Measurements from ENCODE around the gene SAMD10.

Gene SAMD10

DNA sequence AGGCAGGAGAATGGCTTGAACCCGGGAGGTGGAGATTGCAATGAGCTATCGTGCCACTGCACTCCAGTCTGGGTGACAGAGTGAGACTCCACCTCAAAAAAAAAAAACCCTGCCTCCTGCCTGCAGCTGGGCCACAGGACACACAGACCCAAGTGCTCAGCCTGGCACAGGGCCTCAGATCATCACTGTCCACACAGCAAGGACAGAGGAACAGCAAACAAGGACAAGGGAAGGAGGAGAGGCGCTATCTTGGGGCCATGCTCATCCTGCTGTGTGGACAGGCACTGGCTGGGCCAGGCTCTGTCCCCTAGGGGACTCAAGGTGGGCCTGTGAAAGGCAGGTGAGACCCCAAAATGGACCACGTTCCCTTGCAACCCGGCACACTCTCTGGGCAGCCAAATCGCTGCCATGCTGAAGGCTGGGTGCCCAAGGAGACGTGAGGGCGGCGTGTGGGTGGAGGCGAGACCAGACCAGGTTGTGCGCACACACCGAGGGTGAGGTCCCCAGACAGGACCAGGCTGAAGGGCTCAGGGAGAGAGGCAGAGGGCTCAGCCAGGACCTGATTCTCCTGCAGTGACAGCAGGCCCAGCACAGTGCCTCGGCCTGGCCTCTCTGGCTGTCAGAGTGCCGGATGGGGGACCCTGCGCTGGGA is 32.3 kb downstream of the SAMD10 start:
- Histone ChIP-seq H3K36me3 (ENCODE audit: insufficient read depth, low read depth, low read length) (peaks cover 31% of the 10 kb centered on the region), H3K27ac (ENCODE audit: low read length) (no peak overlapping the region), H3K4me3 (ENCODE audit: low read length) (no peak overlapping the region), H3K9me3 (ENCODE audit: insufficient read depth, low read depth, low read length) (no peaks in the 10 kb centered on the region), H3K27me3 (ENCODE audit: insufficient read depth, low read length) (no peaks in the 10 kb centered on the region), H3K4me1 (ENCODE audit: insufficient read depth, low read length) (peaks cover 8% of the 10 kb centered on the region), H3K9ac (ENCODE audit: low read depth, low read length) (no peak overlapping the region)

DNA sequence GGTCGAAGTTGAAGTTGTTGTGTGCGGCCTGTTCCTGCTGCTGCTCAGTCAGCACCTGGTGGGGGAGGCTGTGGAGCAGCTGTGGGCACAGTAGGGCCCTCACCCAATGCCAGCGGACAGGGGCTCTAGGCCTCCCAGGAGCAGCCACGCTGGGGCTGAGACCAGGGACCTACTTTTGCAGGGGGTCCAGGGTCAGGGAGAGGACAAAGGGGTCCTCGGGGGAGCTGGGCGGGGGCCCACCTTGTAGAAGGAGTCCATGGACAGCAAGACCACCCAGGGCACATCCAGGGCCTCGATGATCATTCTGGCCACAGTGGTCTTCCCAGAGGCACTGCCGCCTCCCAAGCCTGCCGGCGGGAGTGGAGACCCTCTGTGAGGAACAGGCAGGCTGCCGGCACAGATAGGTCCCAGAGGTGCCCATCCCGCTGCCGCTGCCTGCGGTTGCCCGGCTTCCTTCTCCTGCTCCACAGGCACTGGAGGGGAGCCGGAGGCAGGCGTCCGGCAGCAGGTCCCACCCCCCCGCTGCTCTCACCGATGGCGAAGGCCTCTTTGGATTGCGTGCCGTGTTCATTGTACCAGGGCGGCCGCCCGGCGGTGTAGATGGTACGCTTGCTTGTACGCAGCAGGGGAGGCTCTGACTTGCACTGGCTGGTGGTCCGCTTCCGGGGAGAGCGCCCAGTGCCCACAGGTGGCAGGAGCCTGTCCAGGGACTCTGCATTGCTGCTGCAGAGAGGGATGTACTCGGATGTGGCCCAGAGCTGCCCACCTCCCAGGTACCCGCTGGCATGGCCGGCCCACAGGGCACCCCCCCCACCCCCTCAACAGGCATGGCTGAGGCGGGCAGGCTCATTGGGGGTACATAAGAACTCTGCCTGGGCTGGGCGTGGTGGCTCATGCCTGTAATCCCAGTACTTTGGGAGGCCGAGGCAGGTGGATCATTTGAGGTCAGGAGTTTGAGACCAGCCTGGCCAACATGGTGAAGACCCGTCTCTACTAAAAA is 33.2 kb downstream of the SAMD10 start:
- H3K27me3 ChIP-seq (ENCODE audit: insufficient read depth, low read length) = no peaks in the 10 kb centered on the region
- H3K9ac ChIP-seq (ENCODE audit: low read depth, low read length) = no peak overlapping the region
- peaks cover 8% of the 10 kb centered on the region for H3K4me1 ChIP-seq (ENCODE audit: insufficient read depth, low read length)
- H3K36me3 ChIP-seq (ENCODE audit: insufficient read depth, low read depth, low read length) = peaks cover 31% of the 10 kb centered on the region
- H3K4me3 ChIP-seq (ENCODE audit: low read length) = no peak overlapping the region
- no peaks in the 10 kb centered on the region for H3K9me3 ChIP-seq (ENCODE audit: insufficient read depth, low read depth, low read length)
- H3K27ac ChIP-seq (ENCODE audit: low read length) = no peak overlapping the region

DNA sequence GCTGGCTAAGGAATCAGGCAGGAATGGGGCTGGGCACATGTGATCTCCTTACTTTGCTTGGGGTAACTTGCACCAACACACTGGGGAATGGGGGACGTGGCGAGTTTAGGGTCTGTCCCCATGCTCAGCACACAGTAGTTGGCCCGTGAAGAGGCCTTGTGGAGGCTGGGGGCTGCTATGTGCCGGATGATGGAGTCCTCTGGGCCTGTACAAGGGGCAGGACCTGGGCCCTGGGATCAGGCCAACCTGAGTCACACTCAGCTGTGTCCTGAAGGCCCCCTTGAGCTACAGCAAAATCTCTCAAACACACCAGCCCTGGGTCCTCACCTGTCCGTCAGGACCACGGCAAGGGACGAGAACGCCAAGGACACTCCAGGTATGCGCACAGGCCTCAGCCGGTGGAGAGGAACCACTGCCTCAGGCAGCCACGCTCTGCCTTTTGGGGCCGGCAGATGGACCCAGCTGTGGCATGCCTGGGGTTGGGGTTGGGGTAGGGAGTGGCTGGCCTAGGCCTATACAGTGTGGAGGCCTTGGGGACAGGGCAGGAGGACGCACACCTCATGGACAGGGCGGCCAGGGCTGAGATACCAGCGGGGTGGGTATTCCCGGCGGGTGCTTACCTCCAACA is 34.3 kb downstream of the SAMD10 start:
- peaks cover 8% of the 10 kb centered on the region for H3K4me1 ChIP-seq (ENCODE audit: insufficient read depth, low read length)
- no peak overlapping the region for H3K4me3 ChIP-seq (ENCODE audit: low read length)
- no peaks in the 10 kb centered on the region for H3K9me3 ChIP-seq (ENCODE audit: insufficient read depth, low read depth, low read length)
- H3K27me3 ChIP-seq (ENCODE audit: insufficient read depth, low read length) = no peaks in the 10 kb centered on the region
- peaks cover 31% of the 10 kb centered on the region for H3K36me3 ChIP-seq (ENCODE audit: insufficient read depth, low read depth, low read length)
- H3K27ac ChIP-seq (ENCODE audit: low read length) = no peak overlapping the region
- no peak overlapping the region for H3K9ac ChIP-seq (ENCODE audit: low read depth, low read length)

DNA sequence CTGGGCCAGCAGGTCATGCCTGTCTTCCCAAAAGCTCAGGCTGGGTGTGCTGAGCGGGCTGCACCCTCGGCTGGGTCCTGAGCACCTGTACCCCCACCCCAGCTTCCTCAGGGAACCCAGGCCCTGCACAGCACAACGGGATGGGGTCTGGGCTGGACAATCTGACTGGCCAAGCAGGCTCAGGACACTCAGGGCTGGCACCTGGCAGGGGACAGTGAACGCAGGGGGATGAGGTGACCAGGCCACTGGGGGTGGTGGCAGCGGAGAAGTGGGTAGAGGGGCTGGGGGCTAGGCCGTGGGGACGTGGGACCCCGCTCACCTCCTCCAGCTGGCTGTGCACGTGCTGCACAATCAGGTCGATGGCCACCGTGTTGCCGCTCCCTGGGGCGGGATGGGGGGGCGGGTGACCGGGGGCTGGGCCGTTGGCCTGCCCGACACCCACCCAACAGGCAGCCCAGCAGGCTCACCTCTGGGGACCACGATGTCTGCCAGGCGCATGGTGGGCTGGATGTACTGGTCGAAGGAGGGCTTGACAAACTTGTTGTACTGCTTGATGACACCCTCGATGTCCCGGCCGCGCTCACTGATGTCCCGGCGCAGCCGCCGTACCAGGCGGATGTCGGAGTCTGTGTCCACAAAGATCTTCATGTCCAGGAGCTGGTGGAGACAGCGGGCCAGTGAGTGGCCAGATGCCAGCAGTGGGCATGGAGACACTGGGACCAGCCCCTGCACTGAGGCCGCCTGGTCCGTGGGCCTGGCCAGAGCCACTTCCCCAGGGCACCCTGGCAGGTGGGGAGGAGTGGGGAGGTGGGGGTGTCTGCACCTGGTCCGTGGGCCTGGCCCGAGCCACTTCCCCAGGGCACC is 35.1 kb downstream of the SAMD10 start:
- Histone ChIP-seq H3K36me3 (ENCODE audit: insufficient read depth, low read depth, low read length) (peaks cover 31% of the 10 kb centered on the region), H3K4me1 (ENCODE audit: insufficient read depth, low read length) (peaks cover 3% of the 10 kb centered on the region; the same call in 1 of the 2 replicates), H3K9ac (ENCODE audit: low read depth, low read length) (no peak overlapping the region)

DNA sequence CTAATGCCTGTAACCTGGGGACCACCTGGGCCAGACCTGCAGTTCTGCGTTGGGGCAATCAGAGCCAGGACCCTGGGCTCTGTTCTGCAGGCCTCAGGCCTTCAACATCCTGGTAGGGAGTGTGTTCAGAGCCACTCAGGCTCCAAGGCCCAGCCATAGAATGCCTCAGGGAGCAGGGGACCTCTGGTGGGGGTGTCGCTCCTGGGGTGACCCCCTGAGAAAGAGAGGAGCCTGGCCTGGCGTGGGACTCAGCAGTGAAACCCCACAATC is 35.7 kb downstream of the SAMD10 start:
- H3K36me3 ChIP-seq (ENCODE audit: insufficient read depth, low read depth, low read length) = peaks cover 31% of the 10 kb centered on the region
- no peak overlapping the region for H3K4me3 ChIP-seq (ENCODE audit: low read length)
- H3K27me3 ChIP-seq (ENCODE audit: insufficient read depth, low read length) = no peaks in the 10 kb centered on the region
- peaks cover 3% of the 10 kb centered on the region; the same call in 1 of the 2 replicates for H3K4me1 ChIP-seq (ENCODE audit: insufficient read depth, low read length)
- H3K9ac ChIP-seq (ENCODE audit: low read depth, low read length) = no peak overlapping the region
- no peaks in the 10 kb centered on the region for H3K9me3 ChIP-seq (ENCODE audit: insufficient read depth, low read depth, low read length)
- H3K27ac ChIP-seq (ENCODE audit: low read length) = no peak overlapping the region

More for the DNA sequence above, 35.1 kb downstream of the SAMD10 start:
- H3K27me3 ChIP-seq (ENCODE audit: insufficient read depth, low read length) = no peaks in the 10 kb centered on the region
- no peak overlapping the region for H3K4me3 ChIP-seq (ENCODE audit: low read length)
- H3K27ac ChIP-seq (ENCODE audit: low read length) = no peak overlapping the region
- no peaks in the 10 kb centered on the region for H3K9me3 ChIP-seq (ENCODE audit: insufficient read depth, low read depth, low read length)

DNA sequence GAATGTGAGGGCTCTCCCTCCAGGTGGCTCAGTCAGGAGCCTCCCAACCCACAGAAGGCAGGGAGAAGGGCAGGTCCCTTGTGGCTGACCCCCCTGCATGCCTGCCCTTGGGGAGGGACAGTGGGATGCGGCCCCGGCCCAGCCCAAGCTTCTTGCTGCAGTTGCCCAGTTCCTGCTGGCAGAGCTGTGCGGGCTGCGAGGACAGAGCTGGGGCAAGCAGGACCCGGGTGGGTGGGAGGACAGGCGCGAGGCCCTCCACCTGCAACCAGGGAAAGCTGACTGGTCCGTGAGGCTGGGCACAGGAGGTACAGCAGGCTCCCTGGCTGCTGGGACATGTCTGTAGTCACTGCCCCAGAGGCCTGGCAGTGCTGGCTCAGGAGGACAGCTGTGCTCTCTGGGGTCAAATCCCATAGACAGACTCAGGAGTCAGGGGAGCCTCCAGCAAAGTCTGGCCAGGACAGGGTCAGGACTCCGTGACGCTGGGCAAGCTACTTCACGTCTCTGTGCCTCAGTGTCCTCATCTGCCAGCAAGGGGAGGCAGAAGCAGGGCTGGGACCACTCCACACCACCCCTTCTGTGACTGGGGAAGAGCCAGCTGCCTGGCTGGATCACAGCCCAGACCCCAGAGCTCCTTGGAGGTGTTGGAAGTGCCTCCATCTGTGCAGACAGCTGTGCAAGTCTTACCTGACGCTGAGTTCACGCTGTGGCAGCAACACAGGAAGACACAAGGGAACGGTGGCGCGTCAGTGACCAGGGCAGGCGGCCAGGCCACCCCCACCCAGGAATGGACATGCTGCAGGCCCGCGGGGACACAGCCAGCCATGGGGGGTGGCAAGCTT is 36.3 kb downstream of the SAMD10 start:
- Histone ChIP-seq H3K4me3 (ENCODE audit: low read length) (no peak overlapping the region), H3K9me3 (ENCODE audit: insufficient read depth, low read depth, low read length) (no peaks in the 10 kb centered on the region), H3K4me1 (ENCODE audit: insufficient read depth, low read length) (peaks cover 3% of the 10 kb centered on the region; the same call in 1 of the 2 replicates), H3K36me3 (ENCODE audit: insufficient read depth, low read depth, low read length) (peaks cover 31% of the 10 kb centered on the region), H3K27me3 (ENCODE audit: insufficient read depth, low read length) (no peaks in the 10 kb centered on the region), H3K9ac (ENCODE audit: low read depth, low read length) (no peak overlapping the region), H3K27ac (ENCODE audit: low read length) (no peak overlapping the region)

- Histone ChIP-seq H3K27ac (ENCODE audit: low read length) (no peak overlapping the region), H3K4me1 (ENCODE audit: insufficient read depth, low read length) (peaks cover 3% of the 10 kb centered on the region; the same call in 1 of the 2 replicates), H3K9me3 (ENCODE audit: insufficient read depth, low read depth, low read length) (no peaks in the 10 kb centered on the region), H3K4me3 (ENCODE audit: low read length) (no peak overlapping the region), H3K27me3 (ENCODE audit: insufficient read depth, low read length) (no peaks in the 10 kb centered on the region), H3K36me3 (ENCODE audit: insufficient read depth, low read depth, low read length) (peaks cover 31% of the 10 kb centered on the region), H3K9ac (ENCODE audit: low read depth, low read length) (no peak overlapping the region; the same call in 1 of the 2 replicates)
Measured at GRCh38 chr20:63942250-63942951, 37.0 kb downstream of the SAMD10 start.

GRCh38 chr20:63941282-63942081 is 38.0 kb downstream of the SAMD10 start:
- H3K4me1 ChIP-seq (ENCODE audit: insufficient read depth, low read length) = peaks cover 3% of the 10 kb centered on the region; the same call in 1 of the 2 replicates
- H3K27ac ChIP-seq (ENCODE audit: low read length) = no peak overlapping the region
- no peaks in the 10 kb centered on the region for H3K9me3 ChIP-seq (ENCODE audit: insufficient read depth, low read depth, low read length)
- no peaks in the 10 kb centered on the region for H3K27me3 ChIP-seq (ENCODE audit: insufficient read depth, low read length)
- H3K36me3 ChIP-seq (ENCODE audit: insufficient read depth, low read depth, low read length) = peaks cover 31% of the 10 kb centered on the region
- no peak overlapping the region for H3K4me3 ChIP-seq (ENCODE audit: low read length)
- no peak overlapping the region for H3K9ac ChIP-seq (ENCODE audit: low read depth, low read length)

DNA sequence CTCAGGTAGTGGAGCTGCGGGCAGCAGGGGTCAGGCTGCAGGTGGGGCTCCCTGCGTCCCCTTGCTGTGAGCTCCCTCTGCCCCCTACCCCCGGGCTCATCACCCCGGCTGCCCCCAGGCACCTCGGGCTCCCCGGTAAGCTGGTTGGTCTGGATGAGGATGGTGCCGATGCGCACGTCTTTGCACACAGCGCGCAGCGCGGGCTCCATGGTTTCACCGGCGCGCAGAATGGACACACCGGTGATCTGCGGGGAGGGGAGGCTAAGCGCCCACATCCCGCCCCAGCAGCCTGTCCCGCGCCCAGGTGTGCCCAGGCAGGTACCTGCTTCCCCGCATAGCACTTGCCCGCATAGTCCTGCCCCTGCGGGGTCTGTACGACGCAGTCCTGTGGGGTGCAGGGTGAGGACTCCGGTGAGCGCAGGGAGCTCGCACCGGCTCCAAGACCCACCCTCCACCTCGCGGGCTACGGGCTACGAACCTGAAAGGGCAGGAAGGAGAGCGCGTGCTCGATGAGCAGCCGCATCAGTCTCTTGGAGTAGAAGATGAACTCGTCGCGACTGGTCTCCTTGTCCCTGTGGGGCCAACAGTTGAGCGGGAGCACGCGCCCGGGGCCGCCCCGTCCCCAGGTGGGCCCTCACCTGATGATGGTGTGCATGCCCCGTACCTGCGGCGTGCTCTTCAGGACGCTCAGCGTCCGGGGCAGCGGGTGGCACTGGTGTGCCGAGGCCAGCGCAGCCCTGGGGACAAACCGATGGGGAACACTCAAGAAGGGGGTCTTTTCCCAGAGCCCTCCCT is 38.8 kb downstream of the SAMD10 start:
- H3K27me3 ChIP-seq (ENCODE audit: insufficient read depth, low read length) = no peaks in the 10 kb centered on the region
- peaks cover 28% of the 10 kb centered on the region for H3K36me3 ChIP-seq (ENCODE audit: insufficient read depth, low read depth, low read length)
- H3K4me1 ChIP-seq (ENCODE audit: insufficient read depth, low read length) = peaks cover 3% of the 10 kb centered on the region; the same call in 1 of the 2 replicates
- H3K27ac ChIP-seq (ENCODE audit: low read length) = no peak overlapping the region
- no peaks in the 10 kb centered on the region for H3K9me3 ChIP-seq (ENCODE audit: insufficient read depth, low read depth, low read length)
- H3K9ac ChIP-seq (ENCODE audit: low read depth, low read length) = no peak overlapping the region
- H3K4me3 ChIP-seq (ENCODE audit: low read length) = no peak overlapping the region

Measured in iPS-20b (cell line).